Lung (tissue), 12 donors: ENCODE data around the gene USP6NL. TPM values are rescaled to one million over a fixed set of nuclear protein-coding genes. Genes with fewer than 3 reads are reported as not detected.

Experiments used
- ATAC-seq: fragments of 200-7000 bp; cut with Tn5 transposase; one replicate; pipeline ENCODE4 v1.9.1; 2020; ENCODE audit warnings: moderate number of reproducible peaks; ENCODE audit not compliant: insufficient read depth, low FRiP score
- DNase-seq, 3 donors: peaks; one replicate each; pipeline ENCODE4 v3.0.0-alpha.2; 2013 to 2017
- H3K27ac ChIP-seq, 2 donors: one replicate each; pipeline ENCODE4 v1.5.1; 2013; ENCODE audit warnings: mild to moderate bottlenecking in 2 of 2, moderate library complexity in 2 of 2, control low read depth in 1 of 2, inconsistent platforms in 1 of 2, low read depth in 1 of 2, low read length in 1 of 2
- H3K27me3 ChIP-seq, 3 donors: one replicate each; pipeline ENCODE4 v1.5.1; 2013; ENCODE audit warnings: low read length in 2 of 3; ENCODE audit not compliant: control insufficient read depth in 3 of 3, insufficient read depth in 3 of 3
- H3K36me3 ChIP-seq, 4 donors: one replicate each; pipeline ENCODE4 v1.5.1; 2013; ENCODE audit warnings: low read length in 4 of 4, mild to moderate bottlenecking in 1 of 4, moderate library complexity in 1 of 4; ENCODE audit not compliant: control insufficient read depth in 4 of 4, insufficient read depth in 4 of 4
- H3K4me1 ChIP-seq, 5 donors: one replicate each; pipeline ENCODE4 v1.5.1; 2013; ENCODE audit warnings: low read length in 5 of 5, mild to moderate bottlenecking in 2 of 5, moderate library complexity in 1 of 5; ENCODE audit not compliant: control insufficient read depth in 5 of 5, insufficient read depth in 5 of 5
- H3K4me3 ChIP-seq: one replicate; pipeline ENCODE4 v1.5.1; 2013; ENCODE audit warnings: mild to moderate bottlenecking, control low read depth, moderate library complexity
- H3K9ac ChIP-seq, 2 donors: one replicate each; pipeline ENCODE4 v1.5.1; 2013; ENCODE audit warnings: low read length in 2 of 2, control low read depth in 1 of 2; ENCODE audit not compliant: insufficient read depth in 1 of 2
- H3K9me3 ChIP-seq, 4 donors: one replicate each; pipeline ENCODE4 v1.5.1; 2013; ENCODE audit warnings: low read length in 3 of 4, mild to moderate bottlenecking in 1 of 4, moderate library complexity in 1 of 4; ENCODE audit not compliant: control insufficient read depth in 4 of 4, insufficient read depth in 3 of 4
- CTCF ChIP-seq: IDR thresholded peaks from 2 replicates; pipeline ENCODE4 v1.5.1; 2012; ENCODE audit warnings: mild to moderate bottlenecking; ENCODE audit errors: control extremely low read depth, extremely low read depth
- WGBS, 2 donors: extraction: QIAGEN DNeasy Blood & Tissue Kit; methylation state at CpG; one replicate each; pipeline ENCODE4 v1.1.7; 2013; 5-methylcytosine and 5-hydroxymethylcytosine counted together
- polyA plus RNA-seq, 2 donors: library from polyadenylated mRNA; stranded (reverse); fragments of 200-250 nt; gene quantifications; one replicate each; pipeline ENCODE4 v1.2.1, GENCODE V29; 2013
- total RNA-seq, 2 donors: library from RNA; depleted of rRNA in 1 of 2; stranded (reverse); fragments of >200 nt in 1 of 2; gene quantifications; one replicate each; pipeline ENCODE4 v1.2.1, GENCODE V29; 2014 to 2021
- donor health status: control.
- donor health status: control.
- donor health status: Bipolar disorder and iron deficiency.
- donor health status: healthy.
- donor health status: DM: yes; HTN: yes; CAD: no.

USP6NL gene
- total and polyA plus RNA-seq, 4 donors: 5.4 to 41.7 (median 13.4) TPM

GRCh38 chr10:11527691-11528255 lies 83.7 kb downstream of the USP6NL start:
- H3K9me3 ChIP-seq: peaks cover 0 to 2% (median 0%) of the 10 kb centered on the region in 4 donors
- DNase-seq (peak in 2 of 3 donors; percentile 41 to 44), ATAC-seq (peak; percentile 41)
- no peaks in the 10 kb centered on the region for H3K27me3 ChIP-seq
- no peak overlapping the region for H3K4me3 ChIP-seq
- peaks cover 0 to 56% (median 8%) of the 10 kb centered on the region in 5 donors for H3K4me1 ChIP-seq
- H3K27ac ChIP-seq: no peak overlapping the region
- H3K9ac ChIP-seq: peak overlapping the region in 1 of 2 donors; percentile 24
- H3K36me3 ChIP-seq: no peaks in the 10 kb centered on the region
- no peak for TF ChIP-seq CTCF
- 16% methylated on average over 4 of the region's 4 CpGs for WGBS, 2 donors

GRCh38 chr10:11527068-11527467 lies 84.4 kb downstream of the USP6NL start:
- no peak overlapping the region for H3K4me3 ChIP-seq
- H3K36me3 ChIP-seq: no peaks in the 10 kb centered on the region
- DNase-seq: no peak
- H3K27me3 ChIP-seq: no peaks in the 10 kb centered on the region
- WGBS, 2 donors: 92 to 96% methylated on average over 4 of the region's 4 CpGs
- H3K9me3 ChIP-seq: peaks cover 0 to 2% (median 0%) of the 10 kb centered on the region in 4 donors
- no peak for ATAC-seq
- H3K4me1 ChIP-seq: peaks cover 0 to 58% (median 10%) of the 10 kb centered on the region in 5 donors
- no peak for TF ChIP-seq CTCF
- H3K27ac ChIP-seq: no peak overlapping the region
- no peak overlapping the region for H3K9ac ChIP-seq

GRCh38 chr10:11525503-11525902 lies 85.9 kb downstream of the USP6NL start:
- Histone ChIP-seq H3K27me3 (no peaks in the 10 kb centered on the region), H3K9me3 (peaks cover 0 to 2% (median 0%) of the 10 kb centered on the region in 4 donors), H3K27ac (peak overlapping the region in 1 of 2 donors; percentile 52), H3K4me3 (no peak overlapping the region), H3K9ac (no peak overlapping the region), H3K4me1 (peaks cover 0 to 48% (median 13%) of the 10 kb centered on the region in 5 donors), H3K36me3 (no peaks in the 10 kb centered on the region)
- no peak for ATAC-seq
- WGBS, 2 donors: 80% methylated on average over 6 of the region's 6 CpGs
- TF ChIP-seq CTCF: no peak
- peak; percentile 58 to 82 (median 76) for DNase-seq
